Kidney (tissue), 14 donors: ENCODE data around the gene PYGM. TPM values are rescaled to one million over a fixed set of nuclear protein-coding genes. Genes with fewer than 3 reads are reported as not detected.

Source experiments
- DNase-seq, 5 donors: peaks; one replicate each; pipeline ENCODE4 v3.0.0-alpha.2; 2013 to 2020
- FAIRE-seq: peaks from 2 replicates; lab custom pipeline; 2012; peaks lifted over from hg19 to GRCh38; lab: Jason Lieb, UNC
- H3K27ac ChIP-seq, 2 donors: one replicate each; pipeline ENCODE4 v1.7.0; 2013; ENCODE audit warnings: low read depth in 2 of 2, low read length in 2 of 2, inconsistent platforms in 1 of 2
- H3K27me3 ChIP-seq: one replicate; pipeline ENCODE4 v1.7.1; 2013; ENCODE audit warnings: low read length, inconsistent platforms; ENCODE audit not compliant: control insufficient read depth, insufficient read depth
- H3K36me3 ChIP-seq, 3 donors: one replicate each; pipeline versions ENCODE4 v1.7.0 to v1.7.1; 2013; ENCODE audit warnings: low read length in 3 of 3, control low read depth in 1 of 3, inconsistent platforms in 1 of 3; ENCODE audit not compliant: insufficient read depth in 3 of 3, control insufficient read depth in 2 of 3
- H3K4me1 ChIP-seq, 3 donors: one replicate each; pipeline versions ENCODE4 v1.7.0 to v1.7.1; 2013; ENCODE audit warnings: low read length in 3 of 3, inconsistent platforms in 1 of 3, low read depth in 1 of 3; ENCODE audit not compliant: control insufficient read depth in 2 of 3, insufficient read depth in 2 of 3
- H3K4me3 ChIP-seq, 3 donors: one replicate each; pipeline versions ENCODE4 v1.7.0 to v1.8.1; 2013; ENCODE audit warnings: low read length in 3 of 3, control low read depth in 1 of 3, inconsistent platforms in 1 of 3
- H3K9ac ChIP-seq, 3 donors: one replicate each; pipeline versions ENCODE4 v1.7.0 to v1.7.1; 2013; ENCODE audit warnings: low read length in 3 of 3, control low read depth in 1 of 3, inconsistent platforms in 1 of 3
- H3K9me3 ChIP-seq, 3 donors: one replicate each; pipeline versions ENCODE4 v1.7.0 to v1.7.1; 2013; ENCODE audit warnings: low read length in 3 of 3, control low read depth in 1 of 3, inconsistent platforms in 1 of 3; ENCODE audit not compliant: control insufficient read depth in 2 of 3, insufficient read depth in 1 of 3
- CTCF ChIP-seq: IDR thresholded peaks from 3 replicates; pipeline ENCODE4 v1.5.1; 2012; ENCODE audit warnings: mild to moderate bottlenecking, moderate library complexity, borderline replicate concordance; ENCODE audit not compliant: insufficient read depth; ENCODE audit errors: extremely low read depth
- intact Hi-C: fragments of 100-400 bp; cut with DNase I; formaldehyde crosslinking; loops from one replicate; pipeline ENCODE4 v1.11.1; 2022
- polyA plus RNA-seq: library from polyadenylated mRNA; stranded (reverse); fragments of 350-450 nt; fragmentation: Illumina TruSeq; extraction: RNeasy Lipid Tissue Mini Kit (QIAGEN cat#74804); gene quantifications from one replicate; pipeline ENCODE4 v1.2.3, GENCODE V29; 2014; ENCODE audit warnings: low read depth, low replicate concordance; ENCODE audit not compliant: insufficient read depth
- total RNA-seq: library from RNA; stranded (reverse); fragmentation: NEBNext Ultra II Directional; extraction: Animal tissue kit (Norgen Biotek cat#: 25700); gene quantifications from one replicate; pipeline ENCODE4 v1.2.1, GENCODE V29; 2021
- donor health status: control.
- donor health status: control.
- donor health status: control.
- donor health status: control.
- donor health status: control.
- donor health status: DM: yes; HTN: yes; CAD: no.
- donor health status: Normal renal cell carcinoma (clear cell type).

Gene PYGM
- total and polyA plus RNA-seq, 2 donors from 2014 or later, result 2.5 to 8.6 TPM

GRCh38 chr11:64767344-64768299 is 7.8 kb upstream of the PYGM start:
- intact Hi-C loops, result no loop called here
- Histone ChIP-seq H3K4me1 (peaks cover 0 to 35% (median 7%) of the 10 kb centered on the region in 3 donors), H3K4me3 (no peak overlapping the region), H3K9ac (no peak overlapping the region), H3K9me3 (no peaks in the 10 kb centered on the region), H3K27ac (peak overlapping the region in 1 of 2 donors; percentile 8), H3K36me3 (peaks cover 34 to 78% (median 69%) of the 10 kb centered on the region in 3 donors), H3K27me3 (no peaks in the 10 kb centered on the region)
- TF ChIP-seq CTCF, result peak; percentile 35
- FAIRE-seq (no peak), DNase-seq (peak; percentile 67 to 86 (median 76))

GRCh38 chr11:64766881-64767280 is 7.1 kb upstream of the PYGM start:
- H3K4me1 ChIP-seq, result peaks cover 3 to 42% (median 13%) of the 10 kb centered on the region in 3 donors
- intact Hi-C loops, result no loop called here
- no peak for FAIRE-seq
- no peaks in the 10 kb centered on the region for H3K9me3 ChIP-seq
- H3K27me3 ChIP-seq, result no peaks in the 10 kb centered on the region
- peaks cover 31 to 73% (median 64%) of the 10 kb centered on the region in 3 donors for H3K36me3 ChIP-seq
- peak in 2 of 5 donors; percentile 42 to 51 for DNase-seq
- H3K27ac ChIP-seq, result no peak overlapping the region
- no peak overlapping the region for H3K9ac ChIP-seq
- H3K4me3 ChIP-seq, result no peak overlapping the region
- no peak for TF ChIP-seq CTCF

- Histone ChIP-seq H3K9me3 (no peaks in the 10 kb centered on the region), H3K9ac (no peak overlapping the region), H3K4me1 (peaks cover 3 to 39% (median 14%) of the 10 kb centered on the region in 3 donors), H3K27ac (no peak overlapping the region), H3K4me3 (no peak overlapping the region), H3K36me3 (peaks cover 31 to 65% (median 58%) of the 10 kb centered on the region in 3 donors), H3K27me3 (no peaks in the 10 kb centered on the region)
- intact Hi-C loops, result no loop called here
- FAIRE-seq (no peak), DNase-seq (peak in 2 of 5 donors; percentile 60 to 77)
- no peak for TF ChIP-seq CTCF
Observed at GRCh38 chr11:64765851-64766665, 6.3 kb upstream of the PYGM start.
